ENCODE results near the gene FYB2.

GRCh38 chr1:56819387-56819899 is at the start of gene FYB2:
- TF ChIP-seq CTCF (IDR thresholded peaks at IDR 0.05; ENCODE audit: low read depth, low read length, poor library complexity, severe bottlenecking): no peak
- no peak for TF ChIP-seq EZH2phosphoT487 (IDR thresholded peaks at IDR 0.05; ENCODE audit: borderline replicate concordance, low read length)
